Endothelial cell (in vitro differentiated cells): Measurements from ENCODE around the gene GRM7. TPM values are rescaled to one million over a fixed set of nuclear protein-coding genes. Genes with fewer than 3 reads are reported as not detected.

Experiments used
- DNase-seq: peaks from one replicate; pipeline ENCODE4 v3.0.0; 2021; ENCODE audit warnings: low spot score
- H3K27ac Mint-ChIP-seq: one replicate; pipeline ENCODE4 v1.8.0; 2021; ENCODE audit warnings: mixed read lengths, inconsistent platforms; ENCODE audit not compliant: unreplicated experiment
- H3K27me3 Mint-ChIP-seq: one replicate; pipeline ENCODE4 v1.8.0; 2021; ENCODE audit warnings: mild to moderate bottlenecking, moderate library complexity, mixed read lengths, inconsistent platforms; ENCODE audit not compliant: unreplicated experiment
- H3K36me3 Mint-ChIP-seq: one replicate; pipeline ENCODE4 v1.8.0; 2021; ENCODE audit warnings: mild to moderate bottlenecking, low read depth, mixed read lengths, inconsistent platforms; ENCODE audit not compliant: unreplicated experiment
- H3K4me1 Mint-ChIP-seq: one replicate; pipeline ENCODE4 v1.8.0; 2021; ENCODE audit warnings: mild to moderate bottlenecking, mixed read lengths, inconsistent platforms; ENCODE audit not compliant: unreplicated experiment
- H3K4me3 Mint-ChIP-seq: one replicate; pipeline ENCODE4 v1.8.0; 2021; ENCODE audit warnings: mild to moderate bottlenecking, mixed read lengths, inconsistent platforms; ENCODE audit not compliant: unreplicated experiment
- H3K9me3 Mint-ChIP-seq: one replicate; pipeline ENCODE4 v1.8.0; 2021; ENCODE audit warnings: mixed read lengths, inconsistent platforms; ENCODE audit not compliant: unreplicated experiment
- total RNA-seq: library from RNA; stranded (reverse); fragmentation: NEBNext Ultra II Directional; extraction: Animal tissue kit (Norgen Biotek cat#: 25700); gene quantifications from one replicate; pipeline ENCODE4 v1.2.1, GENCODE V29; 2021; ENCODE audit not compliant: unreplicated experiment
- TF ChIP-seq, protein P1 (sequence below): fragments of 200-600 bp; sonication (generic); IDR thresholded peaks from one replicate; pipeline ENCODE4 v1.5.0; 2021; ENCODE audit warnings: antibody characterized with exemption; ENCODE audit not compliant: unreplicated experiment

The GRM7 gene
- total RNA-seq, 1 donor from 2014 or later = 0.18 TPM

DNA sequence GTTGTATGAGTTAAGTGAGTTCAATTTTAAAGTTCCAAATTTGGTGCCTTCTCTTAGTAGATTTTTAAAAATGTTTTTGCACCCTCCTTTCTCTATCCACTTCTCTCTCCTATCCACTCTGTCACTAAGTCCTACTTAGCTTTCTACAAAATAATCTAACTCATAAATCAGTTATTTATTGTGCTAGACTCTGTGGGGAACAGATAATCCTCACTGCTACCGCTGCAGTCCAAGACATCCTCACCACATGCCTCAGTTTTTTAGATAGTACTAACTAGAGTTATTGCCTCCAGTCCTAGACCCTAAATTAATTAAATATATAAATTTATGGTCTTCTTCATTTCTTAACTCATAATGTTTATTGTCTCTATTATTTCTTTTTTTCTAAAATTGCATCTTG, 576.3 kb downstream of the GRM7 start:
- TF ChIP-seq, protein P1, sequence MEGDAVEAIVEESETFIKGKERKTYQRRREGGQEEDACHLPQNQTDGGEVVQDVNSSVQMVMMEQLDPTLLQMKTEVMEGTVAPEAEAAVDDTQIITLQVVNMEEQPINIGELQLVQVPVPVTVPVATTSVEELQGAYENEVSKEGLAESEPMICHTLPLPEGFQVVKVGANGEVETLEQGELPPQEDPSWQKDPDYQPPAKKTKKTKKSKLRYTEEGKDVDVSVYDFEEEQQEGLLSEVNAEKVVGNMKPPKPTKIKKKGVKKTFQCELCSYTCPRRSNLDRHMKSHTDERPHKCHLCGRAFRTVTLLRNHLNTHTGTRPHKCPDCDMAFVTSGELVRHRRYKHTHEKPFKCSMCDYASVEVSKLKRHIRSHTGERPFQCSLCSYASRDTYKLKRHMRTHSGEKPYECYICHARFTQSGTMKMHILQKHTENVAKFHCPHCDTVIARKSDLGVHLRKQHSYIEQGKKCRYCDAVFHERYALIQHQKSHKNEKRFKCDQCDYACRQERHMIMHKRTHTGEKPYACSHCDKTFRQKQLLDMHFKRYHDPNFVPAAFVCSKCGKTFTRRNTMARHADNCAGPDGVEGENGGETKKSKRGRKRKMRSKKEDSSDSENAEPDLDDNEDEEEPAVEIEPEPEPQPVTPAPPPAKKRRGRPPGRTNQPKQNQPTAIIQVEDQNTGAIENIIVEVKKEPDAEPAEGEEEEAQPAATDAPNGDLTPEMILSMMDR = no peak

DNA sequence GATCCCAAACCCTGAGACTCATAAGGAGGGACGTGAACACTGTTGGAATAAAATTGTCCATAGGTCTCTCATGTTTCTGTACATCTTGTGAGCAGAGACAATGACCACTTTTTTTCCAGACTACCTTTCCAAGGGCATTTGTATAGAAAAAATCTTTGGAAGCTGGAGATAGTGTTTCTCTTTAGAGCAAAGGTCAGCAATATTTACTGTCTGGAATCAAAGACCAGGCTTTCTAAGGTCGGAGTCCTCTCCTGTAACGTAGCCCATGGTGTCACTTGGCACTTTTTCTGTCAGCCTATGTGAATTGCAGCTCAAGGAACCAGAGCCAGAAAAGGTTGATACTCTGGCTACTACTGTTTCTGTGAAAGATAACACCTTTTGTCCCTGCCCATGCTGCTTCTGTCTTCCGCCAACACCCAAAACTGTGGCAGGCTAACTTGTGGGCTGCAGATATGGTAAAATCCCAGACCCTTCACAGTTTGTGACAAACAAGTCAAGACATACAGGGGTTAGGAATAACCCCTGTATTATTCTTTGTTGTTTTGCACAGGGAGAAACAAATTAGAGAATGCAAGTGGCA, 578.3 kb downstream of the GRM7 start:
- Mint-ChIP-seq H3K36me3 (no peaks in the 10 kb centered on the region), H3K4me1 (no peaks in the 10 kb centered on the region), H3K9me3 (no peaks in the 10 kb centered on the region), H3K4me3 (no peak overlapping the region), H3K27ac (no peak overlapping the region), H3K27me3 (no peaks in the 10 kb centered on the region)
- TF ChIP-seq, protein P1 = no peak
- no peak for DNase-seq

More for the DNA sequence above, 576.3 kb downstream of the GRM7 start:
- no peaks in the 10 kb centered on the region for H3K27me3 Mint-ChIP-seq
- H3K27ac Mint-ChIP-seq = no peak overlapping the region
- no peaks in the 10 kb centered on the region for H3K4me1 Mint-ChIP-seq
- DNase-seq = no peak
- H3K36me3 Mint-ChIP-seq = no peaks in the 10 kb centered on the region
- H3K4me3 Mint-ChIP-seq = no peak overlapping the region
- H3K9me3 Mint-ChIP-seq = no peaks in the 10 kb centered on the region

DNA sequence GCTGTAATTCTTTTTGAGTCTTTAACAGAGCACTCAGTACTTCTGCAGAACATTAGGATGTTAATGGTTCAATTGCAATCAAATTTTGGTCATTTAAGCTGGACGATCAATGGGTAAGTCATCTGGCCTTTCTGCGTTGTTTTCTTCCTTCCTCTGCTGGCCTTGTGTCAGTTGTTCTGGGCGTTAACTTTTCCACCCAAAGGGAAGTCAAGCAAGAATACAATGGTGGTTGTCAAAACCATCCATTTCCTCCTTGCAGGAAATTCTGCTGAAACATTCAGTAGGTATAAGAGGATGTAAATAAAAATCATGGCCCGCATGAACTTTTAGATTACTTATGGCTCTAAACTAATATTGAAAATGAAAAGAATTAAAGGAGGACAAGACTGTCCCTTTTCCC, 584.0 kb downstream of the GRM7 start:
- no peak for DNase-seq
- H3K27me3 Mint-ChIP-seq = no peaks in the 10 kb centered on the region
- TF ChIP-seq, protein P1 = no peak
- H3K27ac Mint-ChIP-seq = peak overlapping the region; percentile 40
- H3K9me3 Mint-ChIP-seq = no peaks in the 10 kb centered on the region
- H3K4me1 Mint-ChIP-seq = peaks cover 16% of the 10 kb centered on the region
- no peak overlapping the region for H3K4me3 Mint-ChIP-seq
- H3K36me3 Mint-ChIP-seq = no peaks in the 10 kb centered on the region

DNA sequence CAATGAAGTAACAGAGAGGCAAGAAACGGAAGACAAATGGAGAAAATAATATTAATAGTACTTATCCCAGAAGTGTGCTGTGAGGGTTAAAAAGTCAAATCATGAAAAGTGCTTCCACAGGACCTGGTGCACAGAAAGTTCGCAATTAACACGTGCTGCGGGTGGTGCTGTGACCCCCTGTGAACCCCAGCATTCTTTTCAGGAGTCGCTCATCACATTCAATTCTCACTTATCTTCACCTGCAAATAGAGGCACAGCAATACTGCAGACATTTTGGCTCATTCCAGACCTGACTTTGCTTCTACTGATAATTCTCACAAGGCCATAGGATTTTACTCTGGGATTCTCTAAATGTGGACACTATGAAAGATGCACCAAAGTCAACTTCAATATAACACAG, 584.4 kb downstream of the GRM7 start:
- Mint-ChIP-seq H3K9me3 (no peaks in the 10 kb centered on the region), H3K27me3 (no peaks in the 10 kb centered on the region), H3K36me3 (no peaks in the 10 kb centered on the region), H3K27ac (peak overlapping the region; percentile 40), H3K4me1 (peaks cover 16% of the 10 kb centered on the region), H3K4me3 (no peak overlapping the region)
- TF ChIP-seq, protein P1 = no peak
- no peak for DNase-seq

DNA sequence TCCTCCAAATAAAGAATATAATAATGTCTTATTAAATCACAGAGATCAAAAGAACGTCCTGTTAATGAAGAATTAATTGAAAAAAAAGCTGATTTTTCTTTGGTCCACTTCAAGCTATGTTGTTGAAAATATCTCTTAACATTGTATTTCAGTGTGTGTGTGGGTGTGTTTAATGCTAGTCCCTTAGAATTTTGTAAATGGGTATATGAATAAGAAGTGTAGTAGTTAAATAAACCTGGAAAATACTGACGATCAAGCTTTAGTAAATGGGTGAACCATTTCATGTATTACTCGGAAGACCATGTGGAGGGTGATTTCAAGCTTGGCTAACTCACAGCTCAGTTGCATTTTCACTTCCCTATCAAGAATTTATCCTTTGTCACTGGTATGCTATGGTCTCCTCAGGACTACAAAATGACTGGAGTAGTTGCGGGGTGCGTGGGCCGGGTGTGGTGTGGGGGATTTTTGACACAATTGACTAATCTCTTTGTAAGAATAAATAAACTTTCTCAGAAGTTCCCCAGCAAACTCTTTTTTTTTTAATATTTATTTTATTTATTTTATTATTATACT, 586.4 kb downstream of the GRM7 start:
- Mint-ChIP-seq H3K9me3 (no peaks in the 10 kb centered on the region), H3K27ac (no peak overlapping the region), H3K27me3 (no peaks in the 10 kb centered on the region), H3K36me3 (no peaks in the 10 kb centered on the region), H3K4me3 (no peak overlapping the region), H3K4me1 (peaks cover 20% of the 10 kb centered on the region)
- TF ChIP-seq, protein P1 = no peak
- no peak for DNase-seq
